Heart left ventricle (tissue), 13 donors: Measurements from ENCODE around the gene ACTA2.

ENCODE experiments used
- POLR2A ChIP-seq, 2 donors: fragments of 450-650 bp; IDR thresholded peaks; one replicate each; pipeline ENCODE4 v1.6.1; 2017; ENCODE audit warnings: antibody characterized with exemption in 2 of 2, mild to moderate bottlenecking in 2 of 2, moderate library complexity in 2 of 2
- TF ChIP-seq, protein P1 (sequence below), 12 donors: fragments of 200-600 bp; sonication (generic) in 4 of 12; IDR thresholded peaks; one replicate each; pipeline versions ENCODE4 v1.5.0 to v1.8.0; 2018 to 2022; ENCODE audit warnings: antibody characterized with exemption in 12 of 12, mild to moderate bottlenecking in 5 of 12
- donor health status: ischemic (EF 13 %, LVEDD 7.1; RV severe dilation, severe dysfunction).
- donor health status: DM: no; HTN: yes; CAD: no.
- donor health status: DM: no; HTN: no; CAD: no.
- donor health status: ischemic (EF 25% LVEDD 6.9; RV normal size, moderate dysfunction).
- donor health status: ischemic (EF 25% LVEDD 5.7; RV mildly dilated, moderate dysfunction).
- donor health status: ischemic (EF 35%, LVEDD 5.7; RV mildly dilated, moderate dysfunction).
- donor health status: nonischemic (EF 11% LVEDD 7.7; RV severe dilation, severe dysfunction).
- donor health status: DM: yes; HTN: yes; CAD: no.
- donor health status: PGD.
- donor health status: ischemic (EF 29% LVEDD 5.4; RV normal size, mild dysfunction).
- donor health status: nonischemic (EF 23%, LVEDD 6.1; RV moderate dilation, normal function).

DNA sequence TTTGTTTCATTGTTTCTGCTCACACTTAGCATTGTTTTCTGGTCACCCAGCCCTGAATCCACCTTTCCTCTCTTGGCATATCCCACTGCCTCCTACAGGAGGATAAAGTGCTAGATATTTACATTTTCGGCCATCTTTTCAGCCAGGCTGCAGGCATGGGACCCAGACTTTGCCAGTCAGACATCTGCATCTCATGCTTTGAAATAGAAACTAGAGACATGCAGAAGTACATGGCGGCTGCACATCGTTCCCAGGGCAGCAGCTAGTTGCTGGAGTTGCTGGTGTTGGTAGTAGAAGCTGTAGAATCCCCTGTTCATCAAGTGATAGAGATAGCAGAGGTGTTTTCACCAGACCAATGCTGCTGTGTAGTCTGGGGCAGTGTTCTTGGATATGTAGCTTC, 53.8 kb downstream of the ACTA2 start:
- TF ChIP-seq POLR2A (IDR thresholded peaks at IDR 0.05), result no peak
- TF ChIP-seq, protein P1, sequence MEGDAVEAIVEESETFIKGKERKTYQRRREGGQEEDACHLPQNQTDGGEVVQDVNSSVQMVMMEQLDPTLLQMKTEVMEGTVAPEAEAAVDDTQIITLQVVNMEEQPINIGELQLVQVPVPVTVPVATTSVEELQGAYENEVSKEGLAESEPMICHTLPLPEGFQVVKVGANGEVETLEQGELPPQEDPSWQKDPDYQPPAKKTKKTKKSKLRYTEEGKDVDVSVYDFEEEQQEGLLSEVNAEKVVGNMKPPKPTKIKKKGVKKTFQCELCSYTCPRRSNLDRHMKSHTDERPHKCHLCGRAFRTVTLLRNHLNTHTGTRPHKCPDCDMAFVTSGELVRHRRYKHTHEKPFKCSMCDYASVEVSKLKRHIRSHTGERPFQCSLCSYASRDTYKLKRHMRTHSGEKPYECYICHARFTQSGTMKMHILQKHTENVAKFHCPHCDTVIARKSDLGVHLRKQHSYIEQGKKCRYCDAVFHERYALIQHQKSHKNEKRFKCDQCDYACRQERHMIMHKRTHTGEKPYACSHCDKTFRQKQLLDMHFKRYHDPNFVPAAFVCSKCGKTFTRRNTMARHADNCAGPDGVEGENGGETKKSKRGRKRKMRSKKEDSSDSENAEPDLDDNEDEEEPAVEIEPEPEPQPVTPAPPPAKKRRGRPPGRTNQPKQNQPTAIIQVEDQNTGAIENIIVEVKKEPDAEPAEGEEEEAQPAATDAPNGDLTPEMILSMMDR (IDR thresholded peaks at IDR 0.05), result no peak
